Peyer's patch (tissue), 4 donors: ENCODE results near the gene ZNF316. TPM values are rescaled to one million over a fixed set of nuclear protein-coding genes. Genes with fewer than 3 reads are reported as not detected.

Source experiments
- DNase-seq, 3 donors: peaks; one replicate each; pipeline ENCODE4 v3.0.0-alpha.2; 2017 to 2019
- H3K27ac ChIP-seq, 4 donors: fragments of 200-600 bp; sonication (generic); one replicate each; pipeline ENCODE4 v1.5.1; 2016 to 2019
- H3K27me3 ChIP-seq, 2 donors: fragments of 200-600 bp; sonication (generic); one replicate each; pipeline ENCODE4 v1.5.1; 2019
- H3K36me3 ChIP-seq, 3 donors: fragments of 200-600 bp; sonication (generic); one replicate each; pipeline ENCODE4 v1.5.1; 2016 to 2019
- H3K4me1 ChIP-seq, 4 donors: fragments of 200-600 bp; sonication (generic); one replicate each; pipeline ENCODE4 v1.5.1; 2016 to 2019
- H3K4me3 ChIP-seq, 4 donors: fragments of 200-600 bp; sonication (generic); 1 replicate in 3 of 4; 2 replicates in 1 of 4; pipeline ENCODE4 v1.5.1; 2016 to 2019; ENCODE audit warnings: mild to moderate bottlenecking in 1 of 4
- H3K9me3 ChIP-seq, 4 donors: fragments of 200-600 bp; sonication (generic); one replicate each; pipeline ENCODE4 v1.5.1; 2016 to 2019; ENCODE audit warnings: mild to moderate bottlenecking in 1 of 4
- POLR2A ChIP-seq, 2 donors: fragments of 450-650 bp; IDR thresholded peaks; one replicate each; pipeline ENCODE4 v1.5.1; 2017; ENCODE audit warnings: antibody characterized with exemption in 2 of 2, mild to moderate bottlenecking in 2 of 2, moderate library complexity in 2 of 2
- total RNA-seq, 4 donors: library from RNA; depleted of rRNA; stranded (reverse); fragments of >200 nt; gene quantifications; one replicate each; pipeline ENCODE4 v1.1.0, GENCODE V29; 2016
- TF ChIP-seq, protein P1 (sequence below), 6 experiments: fragments of 450-650 bp in 4 of 6; fragments of 200-600 bp in 2 of 6; sonication (generic) in 1 of 6; IDR thresholded peaks; one replicate each; pipeline ENCODE4 v1.5.1; 2017 to 2019; ENCODE audit warnings: antibody characterized with exemption in 6 of 6, mild to moderate bottlenecking in 3 of 6, moderate library complexity in 1 of 6

Gene ZNF316
- total RNA-seq, 4 donors from 2014 or later = 21.7 to 51.2 (median 39.2) TPM

DNA sequence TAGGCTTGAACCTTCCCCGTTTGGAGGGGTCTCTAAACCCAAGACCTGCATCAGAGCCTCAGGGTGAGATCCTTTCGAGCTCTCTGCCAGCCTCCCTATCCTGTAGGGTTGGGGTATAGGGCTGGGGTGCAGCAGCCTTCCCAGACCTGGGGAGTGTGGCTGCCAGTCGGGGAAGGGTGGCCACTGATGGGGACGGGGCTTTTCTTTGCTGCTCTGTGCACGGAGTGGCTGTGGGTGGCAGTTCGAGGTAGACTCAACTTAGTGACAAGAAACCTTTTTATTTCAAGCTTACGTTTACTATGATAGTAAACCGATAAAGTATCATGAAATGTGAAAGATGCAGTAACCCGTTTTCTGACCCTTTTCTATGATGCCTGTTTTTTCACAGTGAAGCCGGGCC, 13.0 kb downstream of the ZNF316 start:
- Histone ChIP-seq H3K36me3 (peaks cover 0 to 84% (median 0%) of the 10 kb centered on the region in 3 donors), H3K9me3 (peaks cover 0 to 3% (median 0%) of the 10 kb centered on the region in 4 donors), H3K27me3 (no peaks in the 10 kb centered on the region), H3K4me3 (no peak overlapping the region), H3K27ac (no peak overlapping the region), H3K4me1 (no peaks in the 10 kb centered on the region)
- TF ChIP-seq, protein P1, sequence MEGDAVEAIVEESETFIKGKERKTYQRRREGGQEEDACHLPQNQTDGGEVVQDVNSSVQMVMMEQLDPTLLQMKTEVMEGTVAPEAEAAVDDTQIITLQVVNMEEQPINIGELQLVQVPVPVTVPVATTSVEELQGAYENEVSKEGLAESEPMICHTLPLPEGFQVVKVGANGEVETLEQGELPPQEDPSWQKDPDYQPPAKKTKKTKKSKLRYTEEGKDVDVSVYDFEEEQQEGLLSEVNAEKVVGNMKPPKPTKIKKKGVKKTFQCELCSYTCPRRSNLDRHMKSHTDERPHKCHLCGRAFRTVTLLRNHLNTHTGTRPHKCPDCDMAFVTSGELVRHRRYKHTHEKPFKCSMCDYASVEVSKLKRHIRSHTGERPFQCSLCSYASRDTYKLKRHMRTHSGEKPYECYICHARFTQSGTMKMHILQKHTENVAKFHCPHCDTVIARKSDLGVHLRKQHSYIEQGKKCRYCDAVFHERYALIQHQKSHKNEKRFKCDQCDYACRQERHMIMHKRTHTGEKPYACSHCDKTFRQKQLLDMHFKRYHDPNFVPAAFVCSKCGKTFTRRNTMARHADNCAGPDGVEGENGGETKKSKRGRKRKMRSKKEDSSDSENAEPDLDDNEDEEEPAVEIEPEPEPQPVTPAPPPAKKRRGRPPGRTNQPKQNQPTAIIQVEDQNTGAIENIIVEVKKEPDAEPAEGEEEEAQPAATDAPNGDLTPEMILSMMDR (IDR thresholded peaks at IDR 0.05) = no peak
- no peak for TF ChIP-seq POLR2A (IDR thresholded peaks at IDR 0.05)
- DNase-seq = peak in 1 of 3 donors; percentile 3

DNA sequence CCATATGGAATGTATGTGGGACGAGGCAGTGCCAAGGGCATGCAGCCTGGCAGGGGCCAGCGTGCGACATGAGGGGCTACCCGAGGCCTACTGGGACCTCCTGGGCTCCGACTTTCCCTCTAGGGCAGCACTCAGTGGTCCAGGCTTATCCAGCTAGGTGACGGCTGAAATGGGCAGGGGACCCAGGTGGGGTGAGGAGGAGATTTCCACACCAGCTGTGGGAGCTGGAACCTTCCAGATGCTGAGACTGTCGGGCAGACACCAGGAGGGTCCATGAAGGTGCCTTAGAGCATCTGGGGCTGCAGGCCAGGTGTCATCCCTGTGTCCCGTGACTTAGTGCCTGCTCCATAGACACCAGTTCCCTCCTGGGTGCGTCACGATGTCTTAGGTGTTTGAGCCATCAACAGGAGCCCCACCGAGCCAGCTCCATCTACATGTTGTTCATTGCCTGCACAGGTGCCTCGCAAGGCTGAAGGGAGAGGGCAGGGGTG, 13.4 kb downstream of the ZNF316 start:
- peak in 1 of 3 donors; percentile 43 for DNase-seq
- H3K4me1 ChIP-seq = no peaks in the 10 kb centered on the region
- H3K36me3 ChIP-seq = peaks cover 0 to 84% (median 0%) of the 10 kb centered on the region in 3 donors
- H3K27ac ChIP-seq = no peak overlapping the region
- no peaks in the 10 kb centered on the region for H3K27me3 ChIP-seq
- H3K9me3 ChIP-seq = peaks cover 0 to 3% (median 0%) of the 10 kb centered on the region in 4 donors
- TF ChIP-seq, protein P1 (IDR thresholded peaks at IDR 0.05) = no peak
- no peak for TF ChIP-seq POLR2A (IDR thresholded peaks at IDR 0.05)
- no peak overlapping the region for H3K4me3 ChIP-seq

DNA sequence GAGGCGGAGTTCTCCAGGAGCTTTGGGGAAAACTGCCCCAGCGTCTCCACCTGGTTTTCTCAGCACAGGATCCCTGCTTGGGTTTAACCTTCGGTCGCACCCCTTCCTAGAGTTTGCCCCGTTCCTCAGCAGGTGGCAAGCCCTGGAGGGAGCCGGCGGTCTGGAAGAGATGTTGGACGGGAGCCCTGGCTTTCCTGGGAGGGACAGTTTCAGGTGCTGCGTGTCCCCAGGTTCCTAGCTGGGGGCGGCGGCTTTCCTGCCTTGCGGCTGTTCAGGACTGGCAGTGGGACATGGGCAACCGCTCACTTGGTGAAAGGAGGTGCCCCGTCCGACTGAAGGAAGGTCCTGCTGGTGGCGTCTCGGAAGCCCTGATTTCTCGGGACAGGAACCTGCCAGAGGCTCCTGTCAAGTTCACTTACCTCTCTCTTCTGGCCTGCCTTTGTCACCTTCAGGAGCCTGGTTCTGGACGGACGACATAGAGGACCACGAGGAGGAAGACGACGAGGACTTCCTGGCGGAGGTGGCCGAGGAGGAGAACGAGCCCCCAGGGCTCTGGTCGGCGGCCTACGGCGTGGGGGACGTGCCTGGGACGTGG, 14.8 kb downstream of the ZNF316 start:
- Histone ChIP-seq H3K4me1 (no peaks in the 10 kb centered on the region), H3K9me3 (peaks cover 0 to 3% (median 0%) of the 10 kb centered on the region in 4 donors), H3K36me3 (peaks cover 0 to 75% (median 0%) of the 10 kb centered on the region in 3 donors), H3K4me3 (no peak overlapping the region), H3K27ac (no peak overlapping the region), H3K27me3 (no peaks in the 10 kb centered on the region)
- peak in 1 of 3 donors; percentile 46 for DNase-seq
- no peak for TF ChIP-seq POLR2A (IDR thresholded peaks at IDR 0.05)
- TF ChIP-seq, protein P1 (IDR thresholded peaks at IDR 0.05) = no peak

DNA sequence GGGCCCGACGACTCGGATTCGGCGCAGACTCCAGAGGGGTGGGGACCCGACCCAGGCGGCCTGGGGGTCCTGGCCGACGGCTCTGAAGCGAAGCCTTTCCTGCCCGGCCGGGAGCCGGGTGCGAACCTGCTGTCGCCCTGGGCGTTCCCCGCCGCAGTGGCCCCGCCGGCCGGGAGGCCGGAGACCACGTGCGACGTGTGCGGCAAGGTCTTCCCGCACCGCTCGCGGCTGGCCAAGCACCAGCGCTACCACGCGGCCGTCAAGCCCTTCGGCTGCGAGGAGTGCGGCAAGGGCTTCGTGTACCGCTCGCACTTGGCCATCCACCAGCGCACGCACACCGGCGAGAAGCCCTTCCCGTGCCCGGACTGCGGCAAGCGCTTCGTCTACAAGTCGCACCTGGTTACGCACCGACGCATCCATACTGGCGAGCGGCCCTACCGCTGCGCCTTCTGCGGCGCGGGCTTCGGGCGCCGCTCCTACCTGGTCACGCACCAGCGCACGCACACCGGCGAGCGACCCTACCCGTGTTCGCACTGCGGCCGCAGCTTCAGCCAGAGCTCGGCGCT, 15.4 kb downstream of the ZNF316 start:
- no peaks in the 10 kb centered on the region for H3K27me3 ChIP-seq
- DNase-seq = peak in 1 of 3 donors; percentile 38
- H3K27ac ChIP-seq = no peak overlapping the region
- peaks cover 0 to 69% (median 0%) of the 10 kb centered on the region in 3 donors for H3K36me3 ChIP-seq
- H3K4me1 ChIP-seq = no peaks in the 10 kb centered on the region
- H3K9me3 ChIP-seq = peaks cover 0 to 3% (median 0%) of the 10 kb centered on the region in 4 donors
- no peak overlapping the region for H3K4me3 ChIP-seq
- TF ChIP-seq POLR2A (IDR thresholded peaks at IDR 0.05) = no peak
- TF ChIP-seq, protein P1 (IDR thresholded peaks at IDR 0.05) = no peak

DNA sequence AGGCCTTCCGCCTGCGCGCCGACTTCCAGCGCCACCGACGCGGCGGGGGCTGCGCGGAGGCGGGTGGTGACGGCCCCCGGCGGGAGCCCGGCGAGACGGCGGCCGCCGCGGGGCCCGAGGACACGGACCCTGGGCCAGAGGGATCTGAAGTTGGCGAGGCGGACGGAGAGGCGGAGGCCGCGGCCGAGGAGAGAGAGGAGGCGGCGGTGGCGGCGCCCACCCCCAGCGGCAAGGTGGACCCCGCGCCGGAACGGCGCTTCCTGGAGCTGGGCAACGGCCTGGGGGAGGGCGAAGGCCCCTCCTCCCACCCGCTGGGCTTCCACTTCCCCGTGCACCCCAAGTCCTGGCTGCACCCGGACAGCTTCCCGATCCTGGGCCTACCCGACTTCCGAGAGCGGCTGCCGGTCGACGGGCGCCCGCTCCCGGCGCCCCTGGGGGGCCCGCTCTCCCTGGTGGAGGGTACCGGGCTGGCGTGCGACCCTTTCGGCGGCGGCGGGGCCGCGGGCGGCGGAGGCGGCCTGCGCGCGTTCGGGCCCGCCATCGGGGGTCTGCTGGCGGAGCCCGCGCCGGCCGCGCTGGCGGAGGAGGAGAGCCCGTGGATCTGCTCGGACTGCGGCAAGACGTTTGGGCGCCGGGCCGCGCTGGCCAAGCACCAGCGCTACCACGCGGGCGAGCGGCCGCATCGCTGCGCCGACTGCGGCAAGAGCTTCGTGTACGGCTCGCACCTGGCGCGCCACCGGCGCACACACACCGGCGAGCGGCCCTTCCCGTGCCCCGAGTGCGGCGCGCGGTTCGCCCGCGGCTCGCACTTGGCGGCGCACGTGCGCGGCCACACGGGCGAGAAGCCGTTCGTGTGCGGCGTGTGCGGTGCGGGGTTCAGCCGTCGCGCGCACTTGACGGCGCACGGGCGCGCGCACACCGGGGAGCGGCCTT, 16.2 kb downstream of the ZNF316 start:
- TF ChIP-seq POLR2A (IDR thresholded peaks at IDR 0.05) = no peak
- TF ChIP-seq, protein P1 (IDR thresholded peaks at IDR 0.05) = no peak
- Histone ChIP-seq H3K4me3 (no peak overlapping the region), H3K27me3 (no peaks in the 10 kb centered on the region), H3K36me3 (peaks cover 0 to 66% (median 0%) of the 10 kb centered on the region in 3 donors), H3K4me1 (no peaks in the 10 kb centered on the region), H3K9me3 (peaks cover 0 to 3% (median 0%) of the 10 kb centered on the region in 4 donors), H3K27ac (no peak overlapping the region)
- peak in 1 of 3 donors; percentile 40 for DNase-seq
